ENCODE measurements around the gene PATJ. TPM values are rescaled to one million over a fixed set of nuclear protein-coding genes. Genes with fewer than 3 reads are reported as not detected.
A peak's percentile ranks its signal among the peaks of the same experiment; 100 is the strongest.
"Not testable (repeated sequence)": the region's sequence is repeated elsewhere in the genome, so short reads cannot be mapped to it uniquely, and the experiment has no call there.

The PATJ gene
- total RNA-seq, 1 donor from 2014 or later: 56.2 TPM

DNA sequence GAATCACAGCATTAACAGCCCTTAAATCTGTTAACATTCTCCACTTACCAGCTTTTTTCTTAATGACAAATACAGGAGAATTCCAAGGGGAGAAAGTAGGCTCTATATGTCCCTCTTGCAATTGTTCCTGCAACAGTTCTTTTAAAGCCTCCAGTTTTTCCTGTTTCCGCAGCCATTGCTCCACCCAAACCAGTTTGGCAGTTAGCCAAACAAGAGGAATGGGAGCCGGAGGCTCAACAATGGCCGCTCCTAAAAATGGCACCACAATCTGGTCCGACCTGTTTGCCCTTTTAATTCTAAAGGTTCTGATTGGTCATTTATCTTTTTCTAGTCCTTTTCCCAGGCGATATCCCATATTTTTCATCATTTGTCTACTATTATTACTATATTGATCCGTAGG lies 438.4 kb downstream of the PATJ start:
- ATAC-seq (no peak), DNase-seq (peak; percentile 15)
- intact Hi-C loops (cut with DNase I): no loop called here
- no peak overlapping the region for H3K27ac ChIP-seq
- H3K4me3 ChIP-seq: no peak overlapping the region
- H3K9me3 ChIP-seq: no peaks in the 10 kb centered on the region
- H3K4me1 ChIP-seq: no peaks in the 10 kb centered on the region
- TF ChIP-seq, protein P1, sequence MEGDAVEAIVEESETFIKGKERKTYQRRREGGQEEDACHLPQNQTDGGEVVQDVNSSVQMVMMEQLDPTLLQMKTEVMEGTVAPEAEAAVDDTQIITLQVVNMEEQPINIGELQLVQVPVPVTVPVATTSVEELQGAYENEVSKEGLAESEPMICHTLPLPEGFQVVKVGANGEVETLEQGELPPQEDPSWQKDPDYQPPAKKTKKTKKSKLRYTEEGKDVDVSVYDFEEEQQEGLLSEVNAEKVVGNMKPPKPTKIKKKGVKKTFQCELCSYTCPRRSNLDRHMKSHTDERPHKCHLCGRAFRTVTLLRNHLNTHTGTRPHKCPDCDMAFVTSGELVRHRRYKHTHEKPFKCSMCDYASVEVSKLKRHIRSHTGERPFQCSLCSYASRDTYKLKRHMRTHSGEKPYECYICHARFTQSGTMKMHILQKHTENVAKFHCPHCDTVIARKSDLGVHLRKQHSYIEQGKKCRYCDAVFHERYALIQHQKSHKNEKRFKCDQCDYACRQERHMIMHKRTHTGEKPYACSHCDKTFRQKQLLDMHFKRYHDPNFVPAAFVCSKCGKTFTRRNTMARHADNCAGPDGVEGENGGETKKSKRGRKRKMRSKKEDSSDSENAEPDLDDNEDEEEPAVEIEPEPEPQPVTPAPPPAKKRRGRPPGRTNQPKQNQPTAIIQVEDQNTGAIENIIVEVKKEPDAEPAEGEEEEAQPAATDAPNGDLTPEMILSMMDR (IDR thresholded peaks at IDR 0.05): no peak
- H3K27me3 ChIP-seq: no peaks in the 10 kb centered on the region
- H3K36me3 ChIP-seq: no peaks in the 10 kb centered on the region

DNA sequence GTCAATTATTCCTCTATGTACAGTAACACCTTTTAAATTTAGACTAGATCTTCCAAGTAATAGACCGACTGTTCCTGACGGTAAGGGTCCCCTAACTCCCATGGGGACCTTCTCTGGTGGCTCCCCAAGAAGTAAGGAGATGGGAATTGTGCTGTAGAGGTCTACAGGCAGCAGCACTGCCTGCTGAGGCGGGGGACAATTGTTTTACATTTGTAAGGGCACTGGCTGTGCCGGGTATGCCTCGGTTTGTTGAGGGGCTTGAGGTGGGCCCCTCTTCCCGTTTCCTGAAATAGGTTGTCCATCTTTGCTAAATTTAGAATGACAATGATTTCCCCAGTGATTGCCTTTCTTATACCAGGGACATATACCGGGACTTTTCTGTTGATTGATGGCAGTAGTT lies 439.3 kb downstream of the PATJ start:
- TF ChIP-seq, protein P1 (IDR thresholded peaks at IDR 0.05): no peak
- no peaks in the 10 kb centered on the region for H3K9me3 ChIP-seq
- intact Hi-C loops (cut with DNase I): no loop called here
- no peak overlapping the region for H3K4me3 ChIP-seq
- DNase-seq: no peak
- no peaks in the 10 kb centered on the region for H3K36me3 ChIP-seq
- H3K4me1 ChIP-seq: no peaks in the 10 kb centered on the region
- H3K27me3 ChIP-seq: no peaks in the 10 kb centered on the region
- no peak overlapping the region for H3K27ac ChIP-seq
- no peak for ATAC-seq

DNA sequence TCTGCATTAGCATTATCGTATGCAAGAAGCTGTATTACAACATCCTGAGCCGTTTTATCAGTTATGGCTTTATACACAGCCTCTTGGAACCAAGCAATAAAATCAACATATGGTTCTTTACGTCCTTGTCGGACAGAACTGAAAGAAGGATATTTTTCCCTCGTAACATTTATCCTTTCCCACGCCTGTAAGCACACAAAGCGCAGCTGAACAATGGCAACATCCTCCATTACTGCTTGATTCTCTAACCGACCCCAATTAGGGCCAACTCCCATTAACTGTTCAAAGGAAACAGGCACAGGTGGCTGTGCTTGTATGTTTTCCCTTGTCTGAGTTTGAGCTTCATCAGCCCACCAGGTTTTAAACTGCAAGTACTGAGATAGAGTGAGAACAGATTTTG lies 439.9 kb downstream of the PATJ start:
- H3K36me3 ChIP-seq; H3K27me3 ChIP-seq; intact Hi-C loops (cut with DNase I): not testable (repeated sequence)

DNA sequence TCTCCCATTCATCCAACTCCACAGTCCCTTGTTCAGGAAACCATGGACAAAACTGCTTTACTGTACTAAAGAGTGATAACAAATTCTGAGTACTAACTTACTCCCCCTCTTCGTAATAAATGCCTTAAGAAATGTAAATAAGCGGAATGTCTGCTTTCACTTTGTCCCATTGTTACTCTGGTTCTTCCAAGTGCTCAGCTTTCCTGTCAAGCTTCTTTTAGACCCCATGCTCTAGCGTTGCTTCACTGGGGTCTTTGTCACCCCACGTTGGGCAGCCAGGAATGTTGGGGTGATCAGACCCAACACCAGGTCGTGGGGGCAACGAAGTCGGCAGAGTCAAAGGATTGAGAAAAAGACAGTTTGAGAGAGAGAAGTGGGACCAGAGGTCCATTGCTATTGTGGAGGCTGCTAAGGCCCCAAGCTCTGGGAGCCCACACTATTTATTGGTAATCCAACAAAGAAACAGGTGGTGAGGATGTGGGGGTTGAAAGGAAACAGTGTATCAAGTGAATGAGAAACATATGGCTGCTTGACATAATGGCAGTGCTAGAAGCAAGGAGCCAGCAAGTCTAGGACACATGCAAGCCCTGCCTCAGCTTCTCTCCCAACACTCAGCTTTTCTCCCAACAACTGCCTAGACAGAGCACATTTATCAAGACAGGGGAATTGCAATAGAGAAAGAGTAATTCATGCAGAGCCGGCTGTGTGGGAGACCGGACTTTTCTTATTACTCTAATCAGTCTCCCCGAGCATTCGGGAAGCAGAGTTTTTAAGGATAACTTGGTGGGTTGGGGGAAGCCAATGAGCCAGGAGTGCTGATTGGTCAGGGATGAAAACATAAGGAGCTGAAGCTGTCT lies 441.1 kb downstream of the PATJ start:
- H3K9me3 ChIP-seq; DNase-seq; H3K36me3 ChIP-seq; H3K27ac ChIP-seq; ATAC-seq; H3K4me3 ChIP-seq; H3K4me1 ChIP-seq; H3K27me3 ChIP-seq; intact Hi-C loops (cut with DNase I): not testable (repeated sequence)

More for the DNA sequence above, 439.9 kb downstream of the PATJ start:
- H3K27ac ChIP-seq, H3K4me3 ChIP-seq, DNase-seq, H3K4me1 ChIP-seq, ATAC-seq, H3K9me3 ChIP-seq: not testable (repeated sequence)

DNA sequence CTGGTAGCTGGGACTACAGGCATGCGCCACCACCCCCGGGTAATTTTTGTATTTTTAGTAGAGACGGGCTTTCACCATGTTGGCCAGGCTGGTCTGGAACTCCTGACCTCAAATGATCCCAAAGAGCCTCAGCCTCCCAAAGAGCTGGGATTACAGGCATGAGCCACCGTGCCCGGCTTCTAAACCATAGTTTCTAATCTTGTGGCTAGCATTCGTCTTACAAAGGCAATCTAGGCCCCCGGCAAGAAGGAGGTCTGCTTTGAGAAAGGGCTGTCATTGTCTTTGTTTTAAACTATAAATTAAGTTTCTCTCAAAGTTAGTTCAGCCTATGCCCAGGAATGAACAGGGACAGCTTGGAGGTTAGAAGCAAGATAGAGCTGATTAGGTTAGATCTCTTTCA lies 442.1 kb downstream of the PATJ start:
- H3K4me3 ChIP-seq: no peak overlapping the region
- DNase-seq (no peak), ATAC-seq (no peak)
- intact Hi-C loops (cut with DNase I): no loop called here
- H3K4me1 ChIP-seq: no peaks in the 10 kb centered on the region
- H3K27me3 ChIP-seq: no peaks in the 10 kb centered on the region
- no peak overlapping the region for H3K27ac ChIP-seq
- no peaks in the 10 kb centered on the region for H3K36me3 ChIP-seq
- TF ChIP-seq, protein P1 (IDR thresholded peaks at IDR 0.05): no peak
- no peaks in the 10 kb centered on the region for H3K9me3 ChIP-seq

DNA sequence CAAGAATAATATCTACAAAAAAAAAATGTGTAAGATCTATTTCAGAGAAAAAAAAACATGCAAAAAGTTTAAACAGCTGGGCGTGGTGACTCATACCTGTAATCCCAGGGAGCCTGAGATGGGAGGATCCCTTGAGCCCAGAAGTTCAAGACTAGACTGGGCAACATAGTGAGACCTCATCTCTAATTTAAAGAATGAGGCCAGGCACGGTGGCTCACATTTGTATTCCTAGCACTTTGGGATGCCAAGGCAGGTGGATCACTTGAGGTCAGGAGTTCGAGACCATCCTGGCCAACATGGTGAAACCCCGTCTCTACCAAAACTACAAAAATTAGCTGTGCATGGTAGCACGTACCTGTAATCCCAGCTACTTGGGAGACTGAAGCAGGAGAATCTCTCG lies 443.0 kb downstream of the PATJ start:
- ATAC-seq; H3K27me3 ChIP-seq; H3K4me3 ChIP-seq; H3K27ac ChIP-seq; H3K36me3 ChIP-seq; H3K9me3 ChIP-seq; H3K4me1 ChIP-seq; intact Hi-C loops (cut with DNase I); DNase-seq: not testable (repeated sequence)

DNA sequence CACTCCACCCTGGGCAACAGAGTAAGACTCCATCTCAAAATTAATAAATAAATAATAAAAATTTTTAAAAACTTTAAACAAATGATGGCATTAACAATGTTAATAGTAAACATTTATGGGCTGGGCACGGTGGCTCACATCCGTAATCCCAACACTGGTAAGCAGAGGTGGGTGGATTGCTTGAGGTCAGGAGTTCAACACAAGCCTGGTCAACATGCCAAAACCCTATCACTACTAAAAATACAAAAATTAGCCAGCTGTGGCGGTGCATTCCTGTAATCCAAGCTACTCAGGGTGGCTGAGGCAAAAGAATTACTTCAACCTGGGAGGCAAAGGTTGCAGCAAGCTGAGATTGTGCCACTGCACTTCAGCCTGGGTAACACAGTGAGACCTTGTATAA lies 443.4 kb downstream of the PATJ start:
- H3K27me3 ChIP-seq: no peaks in the 10 kb centered on the region
- TF ChIP-seq, protein P1 (IDR thresholded peaks at IDR 0.05): no peak
- intact Hi-C loops (cut with DNase I): no loop called here
- H3K36me3 ChIP-seq: no peaks in the 10 kb centered on the region
- no peak overlapping the region for H3K4me3 ChIP-seq
- no peaks in the 10 kb centered on the region for H3K4me1 ChIP-seq
- DNase-seq (no peak), ATAC-seq (no peak)
- no peaks in the 10 kb centered on the region for H3K9me3 ChIP-seq
- no peak overlapping the region for H3K27ac ChIP-seq

All from upper lobe of right lung (tissue), 1 donor.